HK-2 (cell line): ENCODE measurements around the gene PALLD.
"Not testable (repeated sequence)": the region's sequence is repeated elsewhere in the genome, so short reads cannot be mapped to it uniquely, and the experiment has no call there.

Experiments
- DNase-seq: peaks from one replicate; pipeline ENCODE4 v3.0.0-alpha.2; 2018; ENCODE audit not compliant: unreplicated experiment

PALLD gene

DNA sequence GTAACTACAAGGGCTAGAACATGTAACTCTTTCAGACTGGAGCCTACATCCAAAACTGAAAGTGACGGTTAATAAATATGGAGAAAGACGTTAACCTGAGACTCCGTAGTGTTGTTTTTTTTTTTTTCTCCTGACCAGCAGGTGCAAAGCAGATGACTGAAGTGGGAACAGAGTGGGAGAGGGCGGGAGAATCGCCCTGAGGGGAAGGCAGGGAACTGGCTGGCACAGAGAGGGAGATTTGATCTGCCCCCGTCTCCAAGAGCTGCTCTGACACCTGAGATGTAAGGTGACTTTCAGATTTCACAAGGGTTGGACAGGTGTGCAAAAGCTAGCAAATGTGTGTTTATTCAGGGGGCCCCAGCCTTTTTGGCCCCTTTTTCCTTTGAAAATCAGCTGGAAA, 180.2 kb downstream of the PALLD start:
- no peak for DNase-seq

- no peak for DNase-seq
Observed at GRCh38 chr4:168677879-168678278, 181.0 kb downstream of the PALLD start.

DNA sequence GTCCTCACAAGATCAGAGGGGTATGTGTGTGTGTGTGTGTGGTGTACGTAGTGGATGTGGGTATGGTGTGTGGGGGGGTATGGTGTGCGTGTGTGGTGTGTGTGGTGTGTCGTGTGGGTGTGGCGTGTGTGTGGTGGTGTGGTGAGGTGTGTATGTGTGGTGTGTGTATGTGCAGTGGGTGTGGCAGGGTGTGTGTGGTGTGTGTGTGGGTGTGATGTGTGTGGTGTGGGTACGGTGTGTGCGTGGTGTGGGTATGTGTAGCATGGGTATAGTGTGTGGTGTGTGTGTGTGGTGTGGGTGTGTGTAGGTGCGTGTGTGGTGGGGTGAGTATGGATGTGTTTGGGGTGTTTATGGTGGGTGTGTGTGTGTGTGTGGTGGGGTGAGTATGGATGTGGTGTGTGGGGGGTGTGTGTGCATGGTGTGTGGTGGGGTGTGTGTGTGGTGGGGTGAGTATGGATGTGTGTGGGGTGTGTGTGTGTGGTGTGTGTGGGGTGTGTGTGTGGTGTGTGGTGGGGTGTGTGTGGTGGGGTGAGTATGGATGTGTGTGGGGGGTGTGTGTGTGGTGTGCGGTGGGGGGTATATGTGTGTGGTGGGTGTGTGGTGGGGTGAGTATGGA, 182.0 kb downstream of the PALLD start:
- DNase-seq = no peak

- DNase-seq = no peak
Observed at GRCh38 chr4:168679397-168679796, 182.5 kb downstream of the PALLD start.

GRCh38 chr4:168679819-168680218, 183.0 kb downstream of the PALLD start:
- DNase-seq = no peak

DNA sequence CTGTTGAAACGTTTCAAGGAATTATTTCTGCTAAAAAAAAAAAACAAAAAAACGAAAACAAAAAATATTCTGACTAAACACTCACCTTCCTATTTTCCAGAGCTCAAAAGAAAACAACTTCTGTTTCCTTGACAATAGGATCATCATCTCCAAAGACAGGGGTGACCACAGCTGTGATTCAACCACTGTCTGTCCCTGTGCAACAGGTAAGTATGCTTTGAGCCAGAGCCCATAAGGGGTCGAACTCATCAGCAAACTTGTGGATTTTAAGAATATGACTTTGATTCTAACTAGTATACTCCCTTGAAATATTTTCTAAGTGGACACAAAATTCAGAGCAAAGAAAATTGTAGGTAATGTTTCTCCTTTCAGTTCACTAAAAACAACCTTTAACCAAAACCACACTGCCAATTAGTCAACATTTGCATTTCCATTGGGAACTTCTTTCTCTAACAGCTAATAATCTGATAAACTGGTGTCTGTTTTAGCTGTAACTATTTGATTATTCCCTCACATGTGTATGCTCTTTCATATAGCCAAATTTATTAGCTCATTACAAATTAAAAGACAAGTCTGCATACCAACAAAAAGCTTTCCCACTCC, 186.1 kb downstream of the PALLD start:
- no peak for DNase-seq

- no peak for DNase-seq
Observed at GRCh38 chr4:168683595-168683994, 186.7 kb downstream of the PALLD start.

DNA sequence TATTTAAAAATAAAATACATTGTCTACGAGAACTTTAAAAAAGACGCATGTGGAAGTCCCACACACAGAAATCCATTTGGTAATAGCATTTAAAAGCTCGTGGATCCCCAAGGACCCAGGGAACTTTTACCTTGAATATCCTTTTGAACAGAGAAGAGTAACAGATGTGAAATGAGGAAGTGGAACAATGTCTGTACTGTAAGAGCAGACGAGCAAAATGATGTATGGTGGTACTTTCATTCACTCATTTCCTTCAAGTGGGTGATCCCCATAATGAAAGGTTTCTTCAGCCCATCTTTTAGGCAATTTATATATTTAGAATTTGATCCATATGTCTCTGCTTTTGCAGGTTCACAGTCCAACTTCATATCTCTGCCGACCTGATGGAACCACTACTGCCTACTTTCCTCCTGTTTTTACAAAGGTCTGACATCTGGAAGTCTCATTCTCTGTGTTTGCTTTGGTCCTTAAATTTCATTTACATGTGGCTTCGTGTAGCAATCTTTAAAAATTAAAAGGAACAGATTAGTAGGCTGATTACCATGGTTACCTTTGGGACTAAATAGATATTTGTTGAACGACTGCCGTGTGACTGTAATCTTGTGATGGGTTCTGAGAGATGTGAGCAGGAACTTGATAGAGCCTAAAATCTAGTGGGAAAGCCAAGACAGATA, 188.4 kb downstream of the PALLD start:
- no peak for DNase-seq

DNA sequence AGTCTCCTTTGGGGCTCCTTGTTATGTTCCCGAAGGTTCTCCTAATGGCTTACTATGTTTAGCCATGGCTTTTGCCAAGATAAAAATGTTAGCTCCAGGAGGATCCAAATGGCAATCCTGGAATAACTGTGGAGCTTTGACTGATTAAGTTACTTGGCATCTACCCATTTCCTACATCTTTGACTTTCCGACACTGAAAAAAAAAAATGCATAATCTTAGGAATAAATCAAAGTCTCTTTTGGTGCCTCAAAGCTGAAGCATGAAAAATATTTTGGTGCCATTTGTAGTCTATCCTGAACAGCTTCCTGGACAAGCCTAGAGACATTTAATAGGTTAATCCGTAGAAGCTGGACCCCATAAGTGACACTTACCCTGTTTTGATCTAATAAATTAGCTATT, 191.7 kb downstream of the PALLD start:
- no peak for DNase-seq

DNA sequence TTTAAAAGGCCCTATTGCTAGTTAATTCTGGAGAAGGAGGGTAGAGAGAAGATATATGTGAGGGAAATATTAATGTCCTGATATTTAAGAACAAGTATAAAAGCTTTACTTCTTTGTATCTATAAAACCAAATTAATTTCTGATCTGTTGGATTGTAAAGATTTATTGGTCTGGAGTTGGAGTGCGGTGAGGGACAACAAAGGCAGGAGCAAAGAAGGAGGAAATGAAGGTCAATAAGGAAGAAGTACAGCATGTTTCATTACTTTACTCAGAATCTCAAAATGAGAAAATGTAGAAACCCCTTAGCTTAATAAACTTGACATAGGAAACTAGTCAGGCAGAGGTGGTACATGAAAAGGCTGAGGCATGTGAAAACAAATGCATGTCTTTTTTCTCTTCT, 192.9 kb downstream of the PALLD start:
- DNase-seq = no peak

GRCh38 chr4:168690199-168690598, 193.3 kb downstream of the PALLD start:
- no peak for DNase-seq

DNA sequence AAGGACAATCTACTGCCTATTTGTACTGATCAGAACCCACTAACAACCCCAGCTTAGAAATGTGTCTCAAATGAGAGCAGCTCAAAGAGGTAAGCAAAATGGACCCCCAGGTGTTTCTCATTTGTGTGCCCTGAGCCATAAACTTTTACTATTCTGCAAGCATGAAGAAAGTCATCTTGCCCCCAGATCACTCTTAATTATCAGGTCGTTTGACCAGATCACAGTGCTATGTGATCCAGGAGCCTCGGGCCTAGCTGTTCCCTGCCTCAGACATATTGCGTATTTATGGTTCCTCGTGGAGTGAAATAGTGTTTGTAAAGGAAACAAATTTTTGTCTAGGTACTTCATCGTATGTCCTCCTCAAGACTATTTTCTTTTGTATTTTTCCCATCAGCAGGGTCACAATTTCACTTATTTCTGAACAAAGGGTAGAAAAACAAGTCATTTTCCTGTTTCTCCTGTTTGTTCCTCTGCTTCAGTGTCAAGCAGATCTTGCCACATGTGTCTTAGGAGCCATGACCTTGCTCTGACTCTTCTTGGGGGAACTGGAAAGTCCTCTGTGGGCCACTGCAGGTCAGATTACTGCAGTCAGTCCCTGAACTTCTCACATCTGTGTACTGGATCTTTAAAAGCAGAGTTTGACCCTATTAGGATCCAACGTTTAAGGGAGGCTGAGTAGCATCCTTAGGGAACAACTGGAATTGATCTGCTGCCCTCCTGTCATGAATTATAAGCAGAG, 194.9 kb downstream of the PALLD start:
- DNase-seq = no peak

GRCh38 chr4:168693750-168694490, 197.1 kb downstream of the PALLD start:
- DNase-seq = no peak

GRCh38 chr4:168694667-168695066, 197.8 kb downstream of the PALLD start:
- DNase-seq = no peak

DNA sequence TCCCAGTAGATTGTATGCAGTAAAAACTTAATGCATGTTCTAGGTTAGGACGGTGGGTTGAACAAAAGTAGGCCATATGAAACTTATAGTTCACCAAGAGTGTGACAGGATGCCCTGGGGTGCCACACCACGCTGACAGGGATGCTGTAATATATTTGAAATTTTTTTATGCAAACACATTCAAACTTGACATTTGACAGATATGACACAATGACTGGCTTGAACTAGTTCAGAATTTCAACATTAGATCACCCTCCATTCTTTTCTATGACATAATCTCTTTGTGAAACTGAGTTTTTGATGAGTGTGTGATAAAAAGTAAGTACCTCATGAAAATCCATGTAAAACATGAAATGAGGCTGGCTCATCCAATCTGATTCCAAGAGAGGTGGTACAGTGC, 198.4 kb downstream of the PALLD start:
- DNase-seq = no peak

DNA sequence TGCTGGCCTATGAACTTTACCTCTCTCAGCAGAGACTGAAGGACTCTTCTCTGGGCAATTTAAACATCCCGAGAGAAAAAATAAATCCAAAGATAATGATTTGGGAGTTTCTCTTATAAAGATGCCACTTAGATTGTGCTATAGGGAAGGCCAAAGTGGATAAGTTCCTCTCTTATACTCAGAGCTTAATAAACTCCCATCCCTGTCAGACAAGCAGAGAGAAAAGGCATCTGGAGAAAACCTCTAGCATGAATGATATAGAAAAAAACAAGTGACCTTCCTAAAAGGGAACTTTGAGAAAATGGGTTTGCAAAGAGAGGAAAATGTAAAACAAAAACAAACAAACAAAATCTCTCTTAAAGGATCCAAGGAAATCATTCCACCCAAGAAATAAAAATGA, 199.4 kb downstream of the PALLD start:
- no peak for DNase-seq

DNA sequence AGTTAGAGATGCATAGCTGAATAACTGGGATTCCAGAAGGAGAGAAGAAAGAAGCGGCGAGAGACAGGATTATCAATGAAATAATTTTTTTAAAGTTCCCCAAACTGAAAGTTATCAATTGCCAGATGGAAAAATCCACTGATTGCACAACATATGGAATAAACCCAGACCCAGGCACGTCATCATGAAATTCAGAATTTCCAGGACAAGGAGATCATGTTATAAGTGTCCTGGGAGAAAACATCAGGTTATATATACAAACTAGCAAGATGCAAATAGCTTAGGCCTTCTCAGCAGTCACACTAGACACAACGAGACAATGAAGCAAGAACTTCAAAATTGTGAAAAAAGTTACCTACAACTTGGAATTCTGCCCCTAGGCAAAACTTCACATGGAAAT, 200.0 kb downstream of the PALLD start:
- DNase-seq = no peak

GRCh38 chr4:168699224-168699878, 202.5 kb downstream of the PALLD start:
- DNase-seq = no peak

DNA sequence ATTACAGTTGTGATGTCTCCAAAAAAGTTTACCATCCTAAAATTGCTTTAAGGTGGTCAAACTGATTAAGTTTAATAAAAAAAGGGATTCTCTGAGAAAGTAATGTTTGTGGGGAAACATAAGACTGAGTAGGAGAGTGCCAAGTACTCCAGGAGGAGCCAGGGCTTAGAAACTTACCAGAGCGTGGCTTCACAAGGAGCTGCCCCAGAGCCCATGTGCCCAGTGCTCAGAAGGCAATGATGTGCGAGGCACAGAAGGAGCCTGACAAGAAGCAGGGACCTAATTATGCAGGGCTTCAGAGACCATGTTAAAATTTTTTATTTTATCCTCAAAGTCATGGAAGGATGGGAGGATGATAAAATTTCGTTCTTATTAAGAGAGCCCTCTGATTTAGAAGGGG, 204.2 kb downstream of the PALLD start:
- DNase-seq = no peak

- not testable (repeated sequence) for DNase-seq
Observed at GRCh38 chr4:168702581-168703087, 205.8 kb downstream of the PALLD start.

DNA sequence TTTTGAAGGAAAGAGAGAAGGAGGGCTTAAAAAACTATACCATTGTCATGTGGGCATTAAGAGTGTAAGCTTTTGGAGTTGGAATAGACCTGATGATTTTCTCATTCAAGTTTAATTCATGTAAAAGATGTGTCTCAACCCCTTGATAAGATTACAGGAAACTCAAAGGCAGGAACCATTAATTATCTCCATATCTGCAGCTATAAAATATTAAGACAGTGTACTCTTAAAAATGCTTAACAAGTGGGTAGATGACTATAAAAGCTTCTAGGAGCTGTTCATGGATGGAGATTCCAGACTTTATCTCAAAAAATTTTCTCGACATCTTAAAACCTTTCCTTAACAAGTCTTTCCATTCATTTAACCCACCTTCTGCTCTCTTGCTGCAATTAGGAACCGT, 208.3 kb downstream of the PALLD start:
- no peak for DNase-seq
